ENCODE measurements around the gene MCM10.
"Not testable (repeated sequence)": the region's sequence is repeated elsewhere in the genome, so short reads cannot be mapped to it uniquely, and the experiment has no call there.

MCM10 gene

DNA sequence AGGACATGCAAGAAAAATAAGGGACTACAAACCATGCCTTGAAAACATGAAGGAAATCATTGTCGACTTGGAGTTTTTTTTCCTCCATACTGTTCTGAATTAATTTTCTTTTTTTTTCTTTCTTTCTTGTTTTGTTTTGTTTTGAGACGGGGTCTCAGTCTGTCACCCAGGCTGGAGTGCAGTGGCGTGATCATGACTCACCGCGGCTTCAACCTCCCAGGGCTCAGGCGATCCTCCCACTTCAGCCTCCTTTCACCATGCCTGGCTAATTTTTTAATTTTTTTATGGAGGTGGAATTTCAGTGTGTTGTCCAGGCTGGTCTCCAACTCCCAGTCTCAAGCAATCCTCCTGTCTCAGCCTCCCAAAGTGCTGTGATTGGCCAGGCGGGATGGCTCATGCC, 61.2 kb downstream of the MCM10 start:
- FAIRE-seq = no peak

GRCh38 chr10:13223241-13223640, 61.9 kb downstream of the MCM10 start:
- no peak for FAIRE-seq

DNA sequence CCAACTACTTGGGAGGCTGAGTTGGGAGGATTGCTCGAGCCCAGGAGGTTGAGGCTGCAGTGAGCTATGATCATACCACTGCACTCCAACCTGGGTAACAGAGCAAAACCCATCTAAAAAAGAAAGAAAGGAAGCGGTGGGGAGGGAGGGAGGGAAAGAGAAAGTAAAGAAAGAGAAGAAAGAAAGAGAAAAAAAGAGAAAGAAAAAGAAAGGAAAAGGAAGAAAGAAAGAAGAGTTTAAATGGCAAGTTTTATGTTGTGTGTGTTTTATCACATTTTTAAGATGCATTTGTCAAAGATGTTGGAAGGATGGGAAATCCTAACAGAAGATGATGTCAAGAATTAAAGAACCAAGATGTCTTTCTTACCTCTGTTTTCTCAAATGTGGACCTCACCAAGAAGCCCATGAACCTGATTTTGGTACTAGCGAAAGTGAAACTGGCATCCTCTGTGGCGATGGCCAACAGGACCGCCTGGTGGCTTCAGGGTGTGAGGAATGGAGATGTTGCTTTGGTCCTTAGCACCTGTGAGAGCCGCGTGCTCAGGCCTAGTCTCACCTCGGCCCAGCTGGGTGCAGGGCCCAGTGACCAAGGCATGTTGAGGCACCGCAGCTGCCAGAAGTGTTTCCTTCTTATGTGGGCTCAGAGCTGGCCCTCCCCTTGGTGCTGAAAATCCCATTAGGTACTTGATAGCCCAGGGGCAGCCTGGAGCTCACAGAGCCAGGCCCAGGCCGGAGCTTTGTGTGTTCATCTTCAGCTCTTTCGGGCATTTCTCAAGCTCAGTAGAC, 63.0 kb downstream of the MCM10 start:
- no peak for FAIRE-seq

GRCh38 chr10:13225601-13226000, 64.2 kb downstream of the MCM10 start:
- FAIRE-seq = no peak

DNA sequence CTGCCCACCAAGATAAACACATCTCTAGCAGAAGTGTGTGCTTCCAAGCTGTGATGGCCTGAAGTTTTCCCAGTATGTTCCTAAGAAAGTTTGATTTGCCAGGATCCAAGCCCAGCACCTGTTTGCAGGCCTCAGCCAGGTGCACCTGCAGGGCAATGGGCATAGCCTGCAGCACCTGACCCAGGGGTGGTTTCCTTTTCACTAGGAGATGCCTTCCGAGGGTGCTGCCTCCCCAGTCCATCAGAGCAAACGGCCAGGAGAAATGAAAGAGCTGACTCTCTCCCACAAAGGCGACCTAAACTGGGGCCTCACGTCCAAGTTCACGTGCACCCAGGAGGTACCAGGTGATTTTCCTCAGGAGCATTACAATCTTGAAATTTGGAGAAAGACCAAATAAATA, 65.7 kb downstream of the MCM10 start:
- no peak for FAIRE-seq

DNA sequence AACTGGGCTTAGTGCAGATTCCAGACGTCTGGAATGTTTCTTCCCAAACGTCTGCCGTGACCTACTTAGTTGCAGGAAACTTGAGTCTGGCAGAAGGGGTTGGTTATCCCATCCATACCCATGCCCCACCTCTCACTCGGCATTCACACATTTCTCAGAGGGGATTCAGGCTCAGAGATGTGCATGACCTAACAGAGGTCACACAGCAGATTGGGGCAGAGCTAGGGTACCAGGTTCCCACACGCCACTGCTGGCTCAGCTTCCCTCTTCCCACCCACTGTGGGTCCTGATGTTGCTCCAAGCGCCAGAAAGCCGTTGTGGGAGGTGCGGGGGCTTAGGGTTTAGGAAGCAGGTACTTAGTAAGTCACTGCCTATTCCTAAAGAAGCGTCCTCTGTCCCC, 69.8 kb downstream of the MCM10 start:
- FAIRE-seq = no peak

- FAIRE-seq = no peak
Observed at GRCh38 chr10:13231808-13232207, 70.5 kb downstream of the MCM10 start.

DNA sequence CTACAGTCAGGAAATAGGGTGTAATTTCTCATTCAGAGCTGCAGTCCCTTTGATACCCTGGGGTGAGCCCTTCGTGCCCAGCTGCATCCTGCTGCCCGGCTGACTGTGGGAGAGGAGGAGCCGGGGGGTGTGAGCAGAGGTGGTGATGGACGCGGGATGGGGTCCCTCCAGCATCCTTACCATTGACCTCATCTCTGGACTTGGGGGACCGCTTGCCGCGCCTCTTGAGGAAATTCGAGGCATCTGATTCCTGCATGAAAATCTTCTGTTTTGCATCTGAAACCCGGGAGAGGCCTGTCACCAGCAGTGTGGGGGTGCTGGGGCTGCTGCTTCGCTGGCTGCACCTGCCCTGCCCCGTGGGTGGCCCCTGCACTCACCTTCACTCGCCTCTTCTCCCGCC, 72.0 kb downstream of the MCM10 start:
- FAIRE-seq = no peak

DNA sequence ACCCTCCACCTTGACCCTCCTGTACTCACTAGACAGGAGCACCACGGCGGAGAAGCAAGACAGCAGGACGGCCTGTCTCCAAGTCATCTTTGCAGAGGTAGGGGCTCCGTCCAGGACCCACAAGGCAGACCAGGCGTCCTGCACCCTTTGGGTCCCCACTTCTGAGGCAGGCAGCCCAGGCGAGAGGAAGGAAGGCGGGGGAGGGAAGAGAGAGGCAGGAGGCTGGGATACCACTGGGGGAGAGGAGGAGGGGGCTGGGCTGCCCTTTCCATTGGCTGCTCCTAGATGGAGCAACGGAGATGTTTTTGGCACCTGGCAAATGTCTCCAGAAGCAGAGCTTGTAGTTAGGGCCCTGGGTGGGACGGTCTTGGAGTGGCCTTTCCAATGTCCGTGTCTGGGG, 72.8 kb downstream of the MCM10 start, which contains the start of gene UCMA:
Gene UCMA, minus strand, starts transcription at position 203 of the 400 bp plus-strand sequence. Its CDS starts 116 bp downstream, at position 87.
- FAIRE-seq = no peak

- not testable (repeated sequence) for FAIRE-seq
Observed at GRCh38 chr10:13234736-13235135, 73.4 kb downstream of the MCM10 start.

GRCh38 chr10:13236638-13237037, 75.3 kb downstream of the MCM10 start:
- FAIRE-seq = no peak

GRCh38 chr10:13238271-13239077, 77.1 kb downstream of the MCM10 start:
- FAIRE-seq = no peak

DNA sequence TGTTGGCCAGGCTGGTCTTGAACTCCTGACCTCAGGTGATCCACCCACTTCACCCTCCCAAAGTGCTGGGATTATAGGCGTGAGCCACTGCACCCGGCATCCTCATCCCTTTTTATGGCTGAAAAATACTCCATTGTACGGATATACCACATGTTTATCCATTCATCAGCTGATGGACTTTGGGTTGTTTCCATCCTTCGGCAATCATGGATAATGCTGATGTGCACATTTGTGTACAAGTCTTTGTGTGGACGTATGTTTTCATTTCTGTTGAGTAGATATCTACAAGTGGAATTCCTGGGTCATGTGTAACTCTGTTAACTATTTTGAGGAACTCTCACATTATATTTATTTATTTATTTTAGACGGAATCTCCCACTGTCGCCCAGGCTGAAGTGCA, 78.6 kb downstream of the MCM10 start:
- no peak for FAIRE-seq

- FAIRE-seq = no peak
Observed at GRCh38 chr10:13241613-13242012, 80.3 kb downstream of the MCM10 start.

DNA sequence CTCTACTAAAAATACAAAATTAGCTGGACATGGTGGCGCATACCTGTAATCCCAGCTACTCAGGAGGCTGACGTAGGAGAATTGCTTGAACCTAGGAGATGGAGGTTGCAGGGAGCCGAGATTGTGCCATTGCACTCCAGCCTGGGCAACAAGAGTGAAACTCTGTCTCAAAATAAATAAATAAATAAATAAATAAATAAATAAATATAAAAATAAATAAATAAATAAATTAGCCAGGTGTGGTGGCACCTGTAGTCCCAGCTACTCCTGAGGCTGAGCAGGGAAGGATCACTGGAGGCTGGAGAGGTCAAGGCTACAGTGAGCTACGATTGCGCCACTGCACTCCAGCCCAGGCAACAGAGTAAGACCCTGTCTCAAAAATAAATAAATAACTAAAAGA, 80.9 kb downstream of the MCM10 start:
- not testable (repeated sequence) for FAIRE-seq

DNA sequence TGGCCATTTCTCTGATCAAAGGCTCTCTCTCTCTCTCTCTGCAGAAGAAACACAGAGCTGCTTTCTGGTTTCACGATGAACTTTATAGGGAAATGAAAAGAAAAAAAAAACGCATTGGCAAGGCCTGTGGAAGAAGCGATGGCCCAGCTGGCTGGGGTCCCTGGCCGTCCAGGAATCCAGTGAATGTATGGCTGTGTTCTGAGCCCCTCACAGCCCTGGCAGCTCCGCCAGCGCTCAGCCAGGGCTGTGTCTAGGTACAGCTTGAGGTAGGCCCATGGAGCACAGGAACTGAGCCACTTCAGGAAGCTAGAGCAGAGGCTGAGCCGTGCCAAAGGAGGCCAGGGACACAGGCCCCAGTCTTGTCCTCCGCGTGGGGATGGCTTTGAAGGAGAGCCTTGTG, 85.9 kb downstream of the MCM10 start:
- FAIRE-seq = no peak

- no peak for FAIRE-seq
Observed at GRCh38 chr10:13247784-13248183, 86.4 kb downstream of the MCM10 start.

- FAIRE-seq = no peak
Observed at GRCh38 chr10:13253726-13254125, 92.4 kb downstream of the MCM10 start.

DNA sequence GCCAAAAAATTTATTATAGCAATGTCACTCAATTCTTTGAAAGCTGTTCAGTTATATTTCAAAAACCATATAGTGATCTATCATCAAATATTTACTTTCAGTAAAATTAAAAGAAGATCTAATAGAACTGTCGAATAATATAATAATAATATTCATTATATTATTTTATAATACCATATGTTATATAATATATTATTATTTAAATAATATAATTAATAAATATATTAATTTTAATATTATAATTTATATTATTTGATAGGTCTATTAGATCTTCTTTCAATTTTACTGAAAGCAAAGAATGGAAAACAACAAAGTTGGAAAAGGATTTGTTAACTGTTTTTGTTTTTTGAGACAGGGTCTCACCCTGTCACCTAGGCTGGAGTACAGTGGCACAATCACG, 95.3 kb downstream of the MCM10 start:
- FAIRE-seq = peak; percentile 64

GRCh38 chr10:13257621-13258140, 96.3 kb downstream of the MCM10 start:
- FAIRE-seq = no peak
